H1 (cell line): ENCODE results near the gene MAS1.

ENCODE experiments used
- BRCA1 ChIP-seq: IDR thresholded peaks from 2 replicates; pipeline ENCODE4 v1.6.1; 2012; ENCODE audit warnings: low read depth, low read length, improper control_type of control experiment
- GABPA ChIP-seq: IDR thresholded peaks from 2 replicates; pipeline ENCODE4 v1.6.1; 2011; ENCODE audit warnings: mild to moderate bottlenecking, low read length, moderate library complexity, borderline replicate concordance; ENCODE audit not compliant: insufficient read depth
- JUND ChIP-seq: IDR thresholded peaks from 2 replicates; pipeline ENCODE4 v1.6.1; 2011; ENCODE audit warnings: mild to moderate bottlenecking, improper control_type of control experiment, low read length
- KDM1A ChIP-seq: fragments of 200-600, 300-600 bp; sonication (generic); IDR thresholded peaks from 2 replicates; pipeline ENCODE4 v1.7.1; 2016; ENCODE audit warnings: mild to moderate bottlenecking, low read length, borderline replicate concordance
- NANOG ChIP-seq: IDR thresholded peaks from 2 replicates; pipeline ENCODE4 v1.6.1; 2011; ENCODE audit warnings: low read length, low read depth, mild to moderate bottlenecking, inconsistent platforms; ENCODE audit not compliant: insufficient read depth, poor library complexity, severe bottlenecking
- POLR2A ChIP-seq, 2 experiments: IDR thresholded peaks; 1 replicate in 1 of 2; 2 replicates in 1 of 2; pipeline ENCODE4 v1.6.1; 2011; ENCODE audit warnings: low read depth in 2 of 2, low read length in 2 of 2, mild to moderate bottlenecking in 2 of 2; ENCODE audit errors: control extremely low read depth in 1 of 2
- RFX5 ChIP-seq: IDR thresholded peaks from 2 replicates; pipeline ENCODE4 v1.6.1; 2011; ENCODE audit warnings: low read depth, low read length, improper control_type of control experiment, borderline replicate concordance
- RNF2 ChIP-seq: fragments of 200-900, 300-1000 bp; sonication (generic); IDR thresholded peaks from 2 replicates; pipeline ENCODE4 v1.7.1; 2016; ENCODE audit warnings: borderline replicate concordance, low read depth, mild to moderate bottlenecking, antibody characterized with exemption, low read length; ENCODE audit not compliant: poor library complexity, severe bottlenecking; ENCODE audit errors: missing control alignments
- RXRA ChIP-seq: IDR thresholded peaks from 2 replicates; pipeline ENCODE4 v1.6.1; 2011; ENCODE audit warnings: low read depth, mild to moderate bottlenecking, low read length, moderate library complexity; ENCODE audit not compliant: insufficient read depth
- TF ChIP-seq, protein P1 (sequence below): IDR thresholded peaks from 2 replicates; pipeline ENCODE4 v1.6.1; 2011; ENCODE audit warnings: low read depth, mild to moderate bottlenecking, low read length; ENCODE audit not compliant: insufficient read depth
- TF ChIP-seq, protein P2 (sequence below), 3 experiments: IDR thresholded peaks; 1 replicate in 2 of 3; 2 replicates in 1 of 3; pipeline versions ENCODE4 v1.5.1 to v1.6.1; 2011; ENCODE audit warnings: low read length in 3 of 3, mild to moderate bottlenecking in 3 of 3, inconsistent platforms in 2 of 3, low read depth in 1 of 3, moderate library complexity in 1 of 3; ENCODE audit not compliant: insufficient read depth in 1 of 3; ENCODE audit errors: control extremely low read depth in 1 of 3
- TF ChIP-seq, protein P3 (sequence below): IDR thresholded peaks from 2 replicates; pipeline ENCODE4 v1.6.1; 2011; ENCODE audit warnings: low read length, improper control_type of control experiment
- TF ChIP-seq, protein P4 (sequence below): IDR thresholded peaks from 2 replicates; pipeline ENCODE4 v1.6.1; 2012; ENCODE audit warnings: inconsistent platforms

DNA sequence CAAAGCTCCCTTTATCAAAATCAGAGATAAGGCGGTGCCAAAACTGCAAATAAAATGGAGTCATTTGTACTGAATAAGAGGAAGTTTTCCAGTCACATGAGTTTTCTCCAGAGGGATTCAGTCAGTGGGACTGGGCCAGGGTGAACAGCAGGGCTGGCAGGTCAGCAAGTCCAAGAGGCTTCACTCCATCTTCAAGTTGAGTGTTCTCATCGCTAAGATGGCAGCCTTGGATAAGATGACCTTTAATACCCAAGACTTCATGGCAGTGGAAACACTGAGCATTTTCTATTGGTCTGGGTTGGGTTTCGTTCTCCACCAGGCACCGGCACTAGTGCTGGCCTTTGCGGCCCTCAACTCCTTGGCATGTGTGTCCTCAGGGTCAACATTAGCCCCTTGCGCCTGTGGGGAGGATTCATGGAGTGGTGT lies 48.8 kb downstream of the MAS1 start:
- TF ChIP-seq, protein P1, sequence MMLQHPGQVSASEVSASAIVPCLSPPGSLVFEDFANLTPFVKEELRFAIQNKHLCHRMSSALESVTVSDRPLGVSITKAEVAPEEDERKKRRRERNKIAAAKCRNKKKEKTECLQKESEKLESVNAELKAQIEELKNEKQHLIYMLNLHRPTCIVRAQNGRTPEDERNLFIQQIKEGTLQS: no peak
- TF ChIP-seq, protein P2, sequence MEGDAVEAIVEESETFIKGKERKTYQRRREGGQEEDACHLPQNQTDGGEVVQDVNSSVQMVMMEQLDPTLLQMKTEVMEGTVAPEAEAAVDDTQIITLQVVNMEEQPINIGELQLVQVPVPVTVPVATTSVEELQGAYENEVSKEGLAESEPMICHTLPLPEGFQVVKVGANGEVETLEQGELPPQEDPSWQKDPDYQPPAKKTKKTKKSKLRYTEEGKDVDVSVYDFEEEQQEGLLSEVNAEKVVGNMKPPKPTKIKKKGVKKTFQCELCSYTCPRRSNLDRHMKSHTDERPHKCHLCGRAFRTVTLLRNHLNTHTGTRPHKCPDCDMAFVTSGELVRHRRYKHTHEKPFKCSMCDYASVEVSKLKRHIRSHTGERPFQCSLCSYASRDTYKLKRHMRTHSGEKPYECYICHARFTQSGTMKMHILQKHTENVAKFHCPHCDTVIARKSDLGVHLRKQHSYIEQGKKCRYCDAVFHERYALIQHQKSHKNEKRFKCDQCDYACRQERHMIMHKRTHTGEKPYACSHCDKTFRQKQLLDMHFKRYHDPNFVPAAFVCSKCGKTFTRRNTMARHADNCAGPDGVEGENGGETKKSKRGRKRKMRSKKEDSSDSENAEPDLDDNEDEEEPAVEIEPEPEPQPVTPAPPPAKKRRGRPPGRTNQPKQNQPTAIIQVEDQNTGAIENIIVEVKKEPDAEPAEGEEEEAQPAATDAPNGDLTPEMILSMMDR (IDR thresholded peaks at IDR 0.05; ENCODE audit: control extremely low read depth in 1 of 3, insufficient read depth in 1 of 3, low read depth in 1 of 3, low read length in 3 of 3): no peak
- TF ChIP-seq RFX5 (no peak), RNF2 (no peak), NANOG (no peak), JUND (no peak), GABPA (no peak), RXRA (no peak), POLR2A (IDR thresholded peaks at IDR 0.05; ENCODE audit: control extremely low read depth in 1 of 2, low read depth in 2 of 2, low read length in 2 of 2) (no peak), BRCA1 (no peak), KDM1A (no peak)
- TF ChIP-seq, protein P3, sequence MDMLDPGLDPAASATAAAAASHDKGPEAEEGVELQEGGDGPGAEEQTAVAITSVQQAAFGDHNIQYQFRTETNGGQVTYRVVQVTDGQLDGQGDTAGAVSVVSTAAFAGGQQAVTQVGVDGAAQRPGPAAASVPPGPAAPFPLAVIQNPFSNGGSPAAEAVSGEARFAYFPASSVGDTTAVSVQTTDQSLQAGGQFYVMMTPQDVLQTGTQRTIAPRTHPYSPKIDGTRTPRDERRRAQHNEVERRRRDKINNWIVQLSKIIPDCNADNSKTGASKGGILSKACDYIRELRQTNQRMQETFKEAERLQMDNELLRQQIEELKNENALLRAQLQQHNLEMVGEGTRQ: no peak
- TF ChIP-seq, protein P4, sequence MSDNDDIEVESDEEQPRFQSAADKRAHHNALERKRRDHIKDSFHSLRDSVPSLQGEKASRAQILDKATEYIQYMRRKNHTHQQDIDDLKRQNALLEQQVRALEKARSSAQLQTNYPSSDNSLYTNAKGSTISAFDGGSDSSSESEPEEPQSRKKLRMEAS: no peak
